ENCODE data around the gene ANKRD44.

Gene ANKRD44

DNA sequence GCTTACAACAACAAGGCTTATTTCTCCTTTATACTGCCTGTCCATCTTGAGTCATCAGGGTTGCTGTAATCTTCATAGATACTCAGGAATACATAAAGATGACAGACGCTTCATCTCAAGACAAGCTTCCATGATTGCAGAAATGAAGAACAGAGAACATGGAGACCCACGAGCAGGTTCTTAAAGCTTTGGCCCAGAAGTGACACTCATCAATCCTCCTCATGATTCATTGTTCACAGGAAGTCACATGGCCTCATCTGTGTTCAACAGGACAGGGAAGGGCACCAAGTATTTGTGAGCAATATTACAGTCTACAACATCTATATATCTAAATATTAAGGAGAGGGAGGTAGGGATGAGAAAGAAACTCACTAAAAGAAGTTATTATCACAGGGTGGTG, 347.5 kb downstream of the ANKRD44 start:
- TF ChIP-seq, protein P1, sequence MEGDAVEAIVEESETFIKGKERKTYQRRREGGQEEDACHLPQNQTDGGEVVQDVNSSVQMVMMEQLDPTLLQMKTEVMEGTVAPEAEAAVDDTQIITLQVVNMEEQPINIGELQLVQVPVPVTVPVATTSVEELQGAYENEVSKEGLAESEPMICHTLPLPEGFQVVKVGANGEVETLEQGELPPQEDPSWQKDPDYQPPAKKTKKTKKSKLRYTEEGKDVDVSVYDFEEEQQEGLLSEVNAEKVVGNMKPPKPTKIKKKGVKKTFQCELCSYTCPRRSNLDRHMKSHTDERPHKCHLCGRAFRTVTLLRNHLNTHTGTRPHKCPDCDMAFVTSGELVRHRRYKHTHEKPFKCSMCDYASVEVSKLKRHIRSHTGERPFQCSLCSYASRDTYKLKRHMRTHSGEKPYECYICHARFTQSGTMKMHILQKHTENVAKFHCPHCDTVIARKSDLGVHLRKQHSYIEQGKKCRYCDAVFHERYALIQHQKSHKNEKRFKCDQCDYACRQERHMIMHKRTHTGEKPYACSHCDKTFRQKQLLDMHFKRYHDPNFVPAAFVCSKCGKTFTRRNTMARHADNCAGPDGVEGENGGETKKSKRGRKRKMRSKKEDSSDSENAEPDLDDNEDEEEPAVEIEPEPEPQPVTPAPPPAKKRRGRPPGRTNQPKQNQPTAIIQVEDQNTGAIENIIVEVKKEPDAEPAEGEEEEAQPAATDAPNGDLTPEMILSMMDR (IDR thresholded peaks at IDR 0.05; ENCODE audit: low read depth, low read length), result no peak
- no peak overlapping the region for H3K4me3 ChIP-seq (ENCODE audit: low read depth, low read length)
- in situ Hi-C loops (cut with HindIII; ENCODE audit: low sequenced_read_pairs), result no loop called here
- no peak for DNase-seq (ENCODE audit: low read depth, low spot score)

DNA sequence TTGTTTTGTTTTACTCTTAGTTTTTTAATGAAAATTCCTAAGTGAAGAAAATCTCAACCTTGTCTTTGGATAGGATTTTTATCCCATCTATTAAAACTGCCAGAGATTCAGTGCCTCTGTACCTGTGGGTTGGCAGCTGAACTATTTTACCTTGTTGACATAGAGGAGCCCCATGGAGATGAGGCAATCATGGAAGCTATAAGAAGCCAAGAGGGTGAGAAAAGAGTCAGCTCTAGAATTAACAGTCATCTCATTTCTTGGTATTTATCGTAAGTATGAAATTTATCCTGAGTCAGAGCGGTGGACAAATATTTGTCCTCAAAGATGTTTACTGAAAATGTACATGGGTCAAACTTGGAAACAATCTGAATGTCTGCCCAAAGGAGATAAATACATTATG, 348.3 kb downstream of the ANKRD44 start:
- no peak overlapping the region for H3K4me3 ChIP-seq (ENCODE audit: low read depth, low read length)
- TF ChIP-seq, protein P1 (IDR thresholded peaks at IDR 0.05; ENCODE audit: low read depth, low read length), result no peak
- DNase-seq (ENCODE audit: low read depth, low spot score), result no peak
- in situ Hi-C loops (cut with HindIII; ENCODE audit: low sequenced_read_pairs), result no loop called here

DNA sequence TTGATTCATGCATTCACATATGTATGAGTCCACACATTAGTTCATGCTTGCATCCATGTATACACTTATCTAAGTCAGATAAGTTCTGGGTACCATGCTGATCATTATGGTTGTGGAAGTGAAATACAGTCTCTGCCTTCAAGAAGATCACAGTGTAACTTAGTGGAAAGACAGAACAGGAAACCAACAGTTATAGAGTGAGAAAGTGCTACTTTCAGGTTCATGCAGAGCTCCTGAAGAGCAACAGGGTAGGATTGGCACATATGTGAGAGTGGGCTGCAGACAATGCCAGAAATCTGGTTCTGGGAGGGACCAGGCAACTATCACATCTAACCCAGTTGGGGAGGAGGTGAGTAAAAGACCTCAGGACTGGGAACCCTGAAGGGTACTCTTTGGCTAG, 348.7 kb downstream of the ANKRD44 start:
- no peak for DNase-seq (ENCODE audit: low read depth, low spot score)
- H3K4me3 ChIP-seq (ENCODE audit: low read depth, low read length), result no peak overlapping the region
- TF ChIP-seq, protein P1 (IDR thresholded peaks at IDR 0.05; ENCODE audit: low read depth, low read length), result no peak
- in situ Hi-C loops (cut with HindIII; ENCODE audit: low sequenced_read_pairs), result no loop called here

DNA sequence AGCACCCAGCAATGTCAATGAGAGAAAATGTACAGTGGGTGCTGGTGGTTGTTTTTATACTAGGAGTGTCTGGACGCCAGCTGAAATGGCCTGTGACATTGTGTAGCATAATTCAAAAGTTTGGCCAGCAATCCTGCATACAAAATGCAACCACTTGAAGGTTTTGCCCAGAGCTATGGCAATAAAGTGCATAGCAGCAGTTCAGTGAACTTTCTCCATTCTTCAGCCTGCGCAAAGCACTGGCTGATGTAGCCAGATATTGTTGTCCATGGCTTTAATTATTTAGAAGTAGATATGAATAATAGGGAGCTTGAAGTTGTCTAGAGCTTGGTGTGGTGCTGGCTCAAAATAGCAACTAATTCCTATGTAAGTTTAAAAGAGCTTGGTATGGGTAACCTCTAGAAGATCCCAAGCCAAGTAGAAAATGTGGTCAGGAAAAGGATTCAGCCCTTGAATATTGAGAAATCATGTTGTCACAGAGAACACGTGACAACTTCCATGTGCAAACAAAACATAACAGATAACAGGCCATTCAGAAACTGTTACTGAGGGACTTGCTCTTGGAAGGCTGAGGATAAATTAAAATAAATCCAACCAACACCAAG, 350.7 kb downstream of the ANKRD44 start:
- TF ChIP-seq, protein P1 (IDR thresholded peaks at IDR 0.05; ENCODE audit: low read depth, low read length), result no peak
- no peak for DNase-seq (ENCODE audit: low read depth, low spot score)
- no peak overlapping the region for H3K4me3 ChIP-seq (ENCODE audit: low read depth, low read length)
- in situ Hi-C loops (cut with HindIII; ENCODE audit: low sequenced_read_pairs), result no loop called here

- in situ Hi-C loops (cut with HindIII; ENCODE audit: low sequenced_read_pairs), result no loop called here
- TF ChIP-seq, protein P1 (IDR thresholded peaks at IDR 0.05; ENCODE audit: low read depth, low read length), result no peak
- DNase-seq (ENCODE audit: low read depth, low spot score), result no peak
- H3K4me3 ChIP-seq (ENCODE audit: low read depth, low read length), result no peak overlapping the region
Observed at GRCh38 chr2:196959281-196959680, 351.3 kb downstream of the ANKRD44 start.

GRCh38 chr2:196957881-196958525, 352.6 kb downstream of the ANKRD44 start:
- H3K4me3 ChIP-seq (ENCODE audit: low read depth, low read length), result no peak overlapping the region
- in situ Hi-C loops (cut with HindIII; ENCODE audit: low sequenced_read_pairs), result no loop called here
- TF ChIP-seq, protein P1 (IDR thresholded peaks at IDR 0.05; ENCODE audit: low read depth, low read length), result no peak
- DNase-seq (ENCODE audit: low read depth, low spot score), result no peak
